Lung microvascular endothelial cell (primary cell): Measurements from ENCODE around the gene FAM90A26. TPM values are rescaled to one million over a fixed set of nuclear protein-coding genes. Genes with fewer than 3 reads are reported as not detected.
"Not testable (repeated sequence)": the region's sequence is repeated elsewhere in the genome, so short reads cannot be mapped to it uniquely, and the experiment has no call there.

Experiments used
- DNase-seq, 2 donors: peaks; one replicate each; pipeline versions ENCODE4 v3.0.0 to v3.0.0-alpha.2; 2010; ENCODE audit warnings: low read depth in 2 of 2
- total RNA-seq: library from RNA; depleted of rRNA; stranded (reverse); fragments of >200 nt; gene quantifications from 2 replicates; pipeline ENCODE4 v1.2.1, GENCODE V29; 2014

The FAM90A26 gene, protein sequence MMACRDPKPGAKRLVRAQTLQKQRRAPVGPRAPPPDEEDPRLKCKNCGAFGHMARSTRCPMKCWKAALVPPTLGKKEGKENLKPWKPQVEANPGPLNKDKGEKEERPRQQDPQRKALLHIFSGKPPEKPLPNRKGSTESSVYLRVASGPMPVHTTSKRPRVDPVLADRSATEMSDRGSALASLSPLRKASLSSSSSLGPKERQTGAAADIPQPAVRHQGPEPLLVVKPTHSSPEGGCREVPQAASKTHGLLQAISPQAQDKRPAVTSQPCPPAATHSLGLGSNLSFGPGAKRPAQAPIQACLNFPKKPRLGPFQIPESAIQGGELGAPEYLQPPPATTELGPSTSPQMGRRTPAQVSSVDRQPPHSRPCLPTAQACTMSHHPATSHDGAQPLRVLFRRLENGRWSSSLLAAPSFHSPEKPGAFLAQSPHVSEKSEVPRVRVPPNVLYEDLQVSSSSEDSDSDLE
- not detected in 2 replicates for total RNA-seq

- DNase-seq, result not testable (repeated sequence)
These were observed at the start of gene FAM90A26 for GRCh38 chr4:9169791-9170459. Gene FAM90A26 (plus strand): TSS chr4:9170409. CDS start chr4:9173173, 2,764 bp downstream.

GRCh38 chr4:9122711-9123110 is 47.5 kb upstream of the FAM90A26 start:
- DNase-seq, result not testable (repeated sequence)

DNA sequence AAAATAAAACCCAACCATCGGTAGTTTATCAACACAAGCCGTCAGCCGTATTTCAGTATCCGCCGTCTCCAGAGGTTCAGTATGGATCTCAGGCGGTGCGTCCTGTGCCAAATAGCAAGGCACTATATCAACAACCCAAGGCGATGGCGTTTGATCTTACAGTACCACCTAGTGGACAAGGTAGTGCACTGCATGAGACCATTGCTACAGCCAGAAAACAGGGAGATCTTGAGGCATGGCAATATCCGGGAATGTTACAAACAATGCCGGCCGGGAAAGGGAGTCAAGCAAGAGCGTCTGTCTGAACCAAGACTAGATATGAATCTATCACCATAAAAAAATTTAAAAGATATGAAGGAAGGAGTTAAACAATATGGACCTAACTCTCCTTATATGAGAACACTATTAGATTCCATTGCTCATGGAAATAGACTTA is 46.6 kb upstream of the FAM90A26 start:
- DNase-seq, result peak; percentile 55

- DNase-seq, result peak in 1 of 2 donors; percentile 11
These were observed 44.5 kb upstream of the FAM90A26 start for GRCh38 chr4:9125601-9126161.

DNA sequence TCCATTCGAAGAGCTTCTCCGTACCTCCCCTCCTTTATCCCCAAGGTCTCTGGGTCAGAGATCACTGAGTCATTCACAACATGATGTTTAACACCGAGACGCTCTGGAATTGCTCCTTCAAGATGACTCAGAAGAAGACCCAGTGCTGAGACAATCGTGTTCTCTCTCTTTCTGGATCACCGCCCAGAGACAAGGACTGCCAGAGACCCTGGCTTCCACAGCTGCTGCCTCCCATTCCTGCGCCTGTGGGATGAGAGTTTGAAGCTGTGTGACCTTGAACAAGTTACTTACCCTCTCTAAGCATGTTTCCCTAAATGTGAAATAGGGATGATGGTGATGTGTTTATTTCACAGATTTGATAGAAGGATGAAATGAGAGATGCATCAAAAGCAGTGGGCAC is 38.8 kb upstream of the FAM90A26 start:
- not testable (repeated sequence) for DNase-seq

- DNase-seq, result not testable (repeated sequence)
These were observed 37.4 kb upstream of the FAM90A26 start for GRCh38 chr4:9132849-9133248.

- not testable (repeated sequence) for DNase-seq
These were observed 36.2 kb upstream of the FAM90A26 start for GRCh38 chr4:9134011-9134410.

- not testable (repeated sequence) for DNase-seq
These were observed 35.7 kb upstream of the FAM90A26 start for GRCh38 chr4:9134556-9134955.

DNA sequence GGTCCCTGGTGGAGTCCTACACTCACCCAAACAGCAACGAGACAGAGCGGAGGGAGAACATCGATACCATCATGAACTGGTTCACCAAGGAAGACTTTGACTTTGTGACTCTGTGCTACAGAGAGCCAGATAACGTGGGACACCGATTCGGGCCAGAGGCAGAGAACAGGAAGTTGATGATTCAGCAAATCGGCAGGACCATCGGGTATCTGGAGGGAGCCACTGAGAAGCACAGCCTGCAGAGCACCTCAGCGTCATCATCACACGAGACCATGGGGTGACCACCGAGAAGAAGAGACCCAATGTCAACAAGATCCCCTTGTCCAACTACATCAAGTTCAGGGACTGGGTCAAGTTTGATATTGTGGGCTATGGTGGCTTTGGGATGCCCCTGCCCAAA is 29.2 kb upstream of the FAM90A26 start:
- DNase-seq, result not testable (repeated sequence)

GRCh38 chr4:9142786-9143185 is 27.4 kb upstream of the FAM90A26 start:
- DNase-seq, result not testable (repeated sequence)

DNA sequence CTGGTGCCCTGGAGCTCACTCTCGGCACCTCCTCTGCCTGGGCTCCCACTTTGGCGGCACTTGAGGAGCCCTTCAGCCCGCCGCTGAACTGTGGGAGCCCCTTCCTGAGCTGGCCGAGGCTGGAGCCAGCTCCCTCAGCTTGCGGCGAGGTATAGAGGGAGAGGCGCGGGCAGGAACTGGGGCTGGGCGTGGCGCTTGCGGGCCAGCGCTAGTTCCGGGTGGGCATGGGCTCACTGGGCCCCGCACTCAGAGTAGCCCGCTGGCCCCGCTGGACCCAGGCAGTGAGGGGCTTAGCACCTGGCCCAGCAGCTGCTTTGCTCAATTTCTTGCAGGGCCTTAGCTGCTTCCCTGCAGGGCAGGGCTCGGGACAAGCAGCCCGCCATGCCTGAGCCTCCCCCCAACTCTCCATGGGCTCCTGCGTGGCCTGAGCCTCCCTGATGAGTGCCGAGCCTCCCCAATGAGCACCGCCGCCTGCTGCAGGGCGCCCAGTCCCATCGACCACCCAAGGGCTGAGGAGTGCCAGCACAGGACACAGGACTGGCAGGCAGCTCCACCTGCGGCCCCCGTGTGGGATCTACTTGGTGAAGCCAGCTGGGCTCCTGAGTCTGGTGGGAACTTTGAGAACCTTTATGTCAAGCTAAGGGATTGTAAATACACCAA is 26.7 kb upstream of the FAM90A26 start:
- no peak for DNase-seq

DNA sequence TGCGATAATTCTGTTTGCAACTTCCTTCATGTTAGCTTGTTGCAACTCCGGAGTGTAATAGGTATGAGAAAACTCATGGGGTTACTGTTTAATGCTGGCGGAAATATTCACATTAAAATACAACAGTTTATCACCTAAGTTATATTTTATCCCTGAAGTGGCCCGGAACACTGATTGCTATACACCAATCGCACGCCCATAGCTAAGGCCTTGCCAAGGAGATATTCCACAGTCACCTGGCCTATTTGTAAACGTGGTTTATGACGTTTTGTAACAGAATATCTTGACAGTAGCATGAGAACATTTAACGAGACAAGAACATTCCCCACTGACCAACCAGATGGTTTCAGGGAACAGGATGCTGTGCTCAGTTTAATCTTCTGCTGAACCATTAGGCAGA is 23.2 kb upstream of the FAM90A26 start:
- no peak for DNase-seq

DNA sequence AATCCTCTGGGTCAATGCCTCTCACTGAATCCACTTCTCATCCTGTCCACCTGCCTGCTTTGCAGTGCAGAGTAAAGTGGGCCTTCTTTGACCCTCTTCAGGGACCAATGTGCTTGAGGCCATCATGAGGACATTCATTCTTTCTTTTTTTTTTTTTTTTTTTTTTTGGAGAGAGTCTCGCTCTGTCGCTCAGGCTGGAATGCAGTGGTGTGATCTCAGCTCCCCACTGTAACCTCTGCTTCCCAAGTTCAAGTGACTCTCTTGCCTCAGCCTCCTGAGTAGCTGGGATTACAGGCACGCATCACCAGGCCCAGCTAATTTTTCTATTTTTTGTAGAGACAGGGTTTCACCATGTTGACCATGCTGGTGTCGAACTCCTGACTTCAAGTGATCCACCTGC is 22.8 kb upstream of the FAM90A26 start:
- not testable (repeated sequence) for DNase-seq

GRCh38 chr4:9148611-9149409 is 21.4 kb upstream of the FAM90A26 start:
- not testable (repeated sequence) for DNase-seq

GRCh38 chr4:9151809-9152179 is 18.4 kb upstream of the FAM90A26 start:
- peak in 1 of 2 donors; percentile 0 for DNase-seq

DNA sequence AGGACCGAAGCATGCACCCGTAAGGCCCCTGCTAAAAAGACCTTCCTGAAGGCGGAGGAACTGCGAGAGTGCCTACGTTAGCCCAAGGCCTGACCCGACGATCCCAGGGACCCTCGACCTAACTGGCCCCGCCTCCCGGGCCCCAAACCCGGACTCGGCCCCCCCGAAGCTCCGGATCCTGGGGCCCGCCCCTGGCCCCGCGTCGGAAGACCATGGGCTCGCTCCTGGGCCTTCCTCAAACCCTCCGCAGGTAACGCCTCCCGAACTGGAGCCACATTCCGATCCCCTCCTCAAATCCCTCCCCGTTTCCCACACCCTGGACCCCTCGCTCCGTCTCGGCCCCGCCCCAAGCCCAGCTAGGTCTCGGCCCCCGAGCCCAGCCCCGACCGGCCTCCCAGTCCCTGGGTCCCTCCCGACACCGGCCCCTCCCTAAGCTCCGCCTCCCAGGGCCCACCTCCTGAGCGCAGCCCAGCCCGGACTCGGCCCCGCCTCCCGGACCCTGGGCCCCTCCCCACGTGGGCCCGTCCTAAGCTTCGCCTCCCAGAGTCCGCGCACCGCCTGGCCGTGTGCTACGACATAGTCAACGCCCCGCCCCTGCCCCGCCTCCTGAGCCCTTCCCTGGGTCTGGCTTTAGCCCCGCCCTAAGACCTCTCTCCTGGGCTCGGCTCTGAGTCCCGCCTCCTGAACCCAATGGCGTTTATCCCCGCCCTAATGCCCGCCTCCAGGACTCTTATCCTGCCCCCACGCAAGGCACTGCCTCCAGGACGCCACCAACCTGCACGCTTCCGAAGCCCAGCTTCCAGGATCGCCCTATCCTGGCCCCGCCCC is 17.8 kb upstream of the FAM90A26 start:
- peak; percentile 91 to 98 for DNase-seq

GRCh38 chr4:9153008-9153570 is 17.1 kb upstream of the FAM90A26 start:
- DNase-seq, result peak; percentile 96 to 99

GRCh38 chr4:9153571-9154157 is 16.5 kb upstream of the FAM90A26 start:
- DNase-seq, result peak in 1 of 2 donors; percentile 8
